ENCODE data around the gene AURKAIP1.

Gene AURKAIP1

DNA sequence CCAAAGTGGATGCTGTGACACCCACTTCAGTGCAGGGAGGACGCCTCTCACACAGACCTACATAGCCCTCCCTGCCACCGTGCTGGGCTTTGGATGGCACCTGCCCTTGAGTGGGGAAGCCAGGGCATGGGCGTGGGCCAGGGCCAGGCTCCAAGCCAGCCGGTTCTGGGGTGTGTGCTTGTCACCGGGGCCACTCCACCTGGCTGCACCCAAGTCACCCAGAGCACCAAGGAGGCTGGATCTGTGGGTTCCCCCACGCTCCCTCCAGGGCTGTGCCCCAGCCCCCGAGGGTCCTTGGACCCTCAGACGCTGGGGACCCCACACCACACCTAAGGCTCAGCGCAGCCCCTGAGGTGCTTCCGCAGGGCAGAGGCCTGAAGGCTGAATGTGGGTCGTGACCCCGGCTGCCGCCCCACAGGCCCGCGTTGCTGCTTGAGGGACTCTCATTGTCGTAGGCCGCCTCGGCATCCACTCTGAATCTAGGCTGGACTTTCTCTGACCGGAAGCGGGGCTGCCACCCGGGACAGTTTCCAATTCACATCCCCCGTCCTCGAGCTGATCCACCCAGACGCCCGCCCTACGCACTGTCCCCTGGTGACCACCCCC is 18.1 kb downstream of the AURKAIP1 start:
- ChIA-PET CTCF (no interaction called here), POLR2A (no interaction called here)
- Histone ChIP-seq H3K9me3 (ENCODE audit: control extremely low read depth in 1 of 5, control insufficient read depth in 4 of 5, insufficient read depth in 2 of 5, low read depth in 1 of 5, low read length in 4 of 5) (peaks cover 0 to 1% (median 0%) of the 10 kb centered on the region in 5 experiments), H3K36me3 (ENCODE audit: control insufficient read depth in 4 of 4, insufficient read depth in 4 of 4, low read length in 3 of 4) (no peaks in the 10 kb centered on the region), H3K27me3 (replicated peaks in 2 of 5; ENCODE audit: control insufficient read depth in 4 of 5, insufficient read depth in 5 of 5, low read length in 4 of 5) (peaks cover 0 to 96% (median 21%) of the 10 kb centered on the region in 5 experiments), H3K27ac (ENCODE audit: insufficient read depth in 1 of 2, low read depth in 1 of 2, low read length in 2 of 2, poor library complexity in 1 of 2, severe bottlenecking in 2 of 2) (no peak overlapping the region), H3K4me3 (ENCODE audit: control insufficient read depth in 1 of 7, extremely low read depth in 1 of 7, insufficient read depth in 4 of 7, low read depth in 2 of 7, low read length in 6 of 7) (no peak overlapping the region), H3K4me1 (ENCODE audit: control extremely low read depth in 1 of 4, control insufficient read depth in 4 of 4, insufficient read depth in 4 of 4, low read length in 3 of 4) (peaks cover 0 to 21% (median 12%) of the 10 kb centered on the region in 4 experiments)
- WGBS (ENCODE audit: insufficient coverage), result 78% methylated on average over 25 of the region's 26 CpGs
- DNase-seq, result no peak

- H3K9me3 ChIP-seq (ENCODE audit: control extremely low read depth in 1 of 5, control insufficient read depth in 4 of 5, insufficient read depth in 2 of 5, low read depth in 1 of 5, low read length in 4 of 5), result peaks cover 0 to 1% (median 0%) of the 10 kb centered on the region in 5 experiments
- CTCF ChIA-PET, result no interaction called here
- no peak for DNase-seq
- POLR2A ChIA-PET, result no interaction called here
- no peak overlapping the region for H3K4me3 ChIP-seq (ENCODE audit: control insufficient read depth in 1 of 7, extremely low read depth in 1 of 7, insufficient read depth in 4 of 7, low read depth in 2 of 7, low read length in 6 of 7)
- no peaks in the 10 kb centered on the region for H3K36me3 ChIP-seq (ENCODE audit: control insufficient read depth in 4 of 4, insufficient read depth in 4 of 4, low read length in 3 of 4)
- H3K27ac ChIP-seq (ENCODE audit: insufficient read depth in 1 of 2, low read depth in 1 of 2, low read length in 2 of 2, poor library complexity in 1 of 2, severe bottlenecking in 2 of 2), result no peak overlapping the region
- 20% methylated on average over 1 of the region's 8 CpGs for WGBS (ENCODE audit: insufficient coverage)
- peaks cover 0 to 95% (median 18%) of the 10 kb centered on the region in 5 experiments for H3K27me3 ChIP-seq (replicated peaks in 2 of 5; ENCODE audit: control insufficient read depth in 4 of 5, insufficient read depth in 5 of 5, low read length in 4 of 5)
- H3K4me1 ChIP-seq (ENCODE audit: control extremely low read depth in 1 of 4, control insufficient read depth in 4 of 4, insufficient read depth in 4 of 4, low read length in 3 of 4), result peaks cover 0 to 23% (median 12%) of the 10 kb centered on the region in 4 experiments
Measured at GRCh38 chr1:1356166-1356795, 18.7 kb downstream of the AURKAIP1 start.

- no peaks in the 10 kb centered on the region for H3K36me3 ChIP-seq (ENCODE audit: control insufficient read depth in 4 of 4, insufficient read depth in 4 of 4, low read length in 3 of 4)
- 2% methylated on average over 22 of the region's 52 CpGs for WGBS (ENCODE audit: insufficient coverage)
- peaks cover 0 to 86% (median 12%) of the 10 kb centered on the region in 5 experiments for H3K27me3 ChIP-seq (replicated peaks in 2 of 5; ENCODE audit: control insufficient read depth in 4 of 5, insufficient read depth in 5 of 5, low read length in 4 of 5)
- ChIA-PET CTCF (no interaction called here), POLR2A (no interaction called here)
- no peak overlapping the region for H3K4me3 ChIP-seq (ENCODE audit: control insufficient read depth in 1 of 7, extremely low read depth in 1 of 7, insufficient read depth in 4 of 7, low read depth in 2 of 7, low read length in 6 of 7)
- peak in 1 of 3 donors; percentile 41 for DNase-seq
- no peak overlapping the region for H3K27ac ChIP-seq (ENCODE audit: insufficient read depth in 1 of 2, low read depth in 1 of 2, low read length in 2 of 2, poor library complexity in 1 of 2, severe bottlenecking in 2 of 2)
- peaks cover 0 to 24% (median 12%) of the 10 kb centered on the region in 4 experiments for H3K4me1 ChIP-seq (ENCODE audit: control extremely low read depth in 1 of 4, control insufficient read depth in 4 of 4, insufficient read depth in 4 of 4, low read length in 3 of 4)
- H3K9me3 ChIP-seq (ENCODE audit: control extremely low read depth in 1 of 5, control insufficient read depth in 4 of 5, insufficient read depth in 2 of 5, low read depth in 1 of 5, low read length in 4 of 5), result no peaks in the 10 kb centered on the region
Measured at GRCh38 chr1:1355416-1355815, 19.6 kb downstream of the AURKAIP1 start.

- ChIA-PET POLR2A (interaction anchor here (1.4 kb wide), 1 partner anchor 16 kb away, joined by 3 read pairs; no protein-coding TSS in a partner anchor), CTCF (interaction anchor here (3.5 kb wide), 1 partner anchor 17 kb away, joined by 27 read pairs; no protein-coding TSS in a partner anchor)
- Histone ChIP-seq H3K27me3 (replicated peaks in 2 of 5; ENCODE audit: control insufficient read depth in 4 of 5, insufficient read depth in 5 of 5, low read length in 4 of 5) (peaks cover 0 to 79% (median 9%) of the 10 kb centered on the region in 5 experiments), H3K36me3 (ENCODE audit: control insufficient read depth in 4 of 4, insufficient read depth in 4 of 4, low read length in 3 of 4) (no peaks in the 10 kb centered on the region), H3K4me3 (ENCODE audit: control insufficient read depth in 1 of 7, extremely low read depth in 1 of 7, insufficient read depth in 4 of 7, low read depth in 2 of 7, low read length in 6 of 7) (peak overlapping the region in 1 of 7 experiments; percentile 11), H3K9me3 (ENCODE audit: control extremely low read depth in 1 of 5, control insufficient read depth in 4 of 5, insufficient read depth in 2 of 5, low read depth in 1 of 5, low read length in 4 of 5) (no peaks in the 10 kb centered on the region), H3K27ac (ENCODE audit: insufficient read depth in 1 of 2, low read depth in 1 of 2, low read length in 2 of 2, poor library complexity in 1 of 2, severe bottlenecking in 2 of 2) (no peak overlapping the region), H3K4me1 (ENCODE audit: control extremely low read depth in 1 of 4, control insufficient read depth in 4 of 4, insufficient read depth in 4 of 4, low read length in 3 of 4) (peaks cover 0 to 24% (median 13%) of the 10 kb centered on the region in 4 experiments)
- 21% methylated on average over 85 of the region's 116 CpGs for WGBS (ENCODE audit: insufficient coverage)
- DNase-seq, result no peak
Measured at GRCh38 chr1:1354271-1355247, 20.4 kb downstream of the AURKAIP1 start.

- DNase-seq, result no peak
- H3K27ac ChIP-seq (ENCODE audit: insufficient read depth in 1 of 2, low read depth in 1 of 2, low read length in 2 of 2, poor library complexity in 1 of 2, severe bottlenecking in 2 of 2), result no peak overlapping the region
- no peaks in the 10 kb centered on the region for H3K36me3 ChIP-seq (ENCODE audit: control insufficient read depth in 4 of 4, insufficient read depth in 4 of 4, low read length in 3 of 4)
- H3K4me3 ChIP-seq (ENCODE audit: control insufficient read depth in 1 of 7, extremely low read depth in 1 of 7, insufficient read depth in 4 of 7, low read depth in 2 of 7, low read length in 6 of 7), result no peak overlapping the region
- H3K27me3 ChIP-seq (replicated peaks in 2 of 5; ENCODE audit: control insufficient read depth in 4 of 5, insufficient read depth in 5 of 5, low read length in 4 of 5), result peaks cover 0 to 69% (median 8%) of the 10 kb centered on the region in 5 experiments
- peaks cover 0 to 27% (median 15%) of the 10 kb centered on the region in 4 experiments for H3K4me1 ChIP-seq (ENCODE audit: control extremely low read depth in 1 of 4, control insufficient read depth in 4 of 4, insufficient read depth in 4 of 4, low read length in 3 of 4)
- no peaks in the 10 kb centered on the region for H3K9me3 ChIP-seq (ENCODE audit: control extremely low read depth in 1 of 5, control insufficient read depth in 4 of 5, insufficient read depth in 2 of 5, low read depth in 1 of 5, low read length in 4 of 5)
- CTCF ChIA-PET, result interaction anchor here (1.3 to 3.5 kb wide), 2 partner anchors 18 to 20 kb away, joined by 5 to 27 read pairs; no protein-coding TSS in a partner anchor
- POLR2A ChIA-PET, result interaction anchor here (1.4 kb wide), 1 partner anchor 17 kb away, joined by 3 read pairs; no protein-coding TSS in a partner anchor
- 24% methylated on average over 17 of the region's 28 CpGs for WGBS (ENCODE audit: insufficient coverage)
Measured at GRCh38 chr1:1353389-1354151, 21.4 kb downstream of the AURKAIP1 start.

- H3K27me3 ChIP-seq (replicated peaks in 2 of 5; ENCODE audit: control insufficient read depth in 4 of 5, insufficient read depth in 5 of 5, low read length in 4 of 5), result peaks cover 0 to 62% (median 8%) of the 10 kb centered on the region in 5 experiments
- no peak overlapping the region for H3K4me3 ChIP-seq (ENCODE audit: control insufficient read depth in 1 of 7, extremely low read depth in 1 of 7, insufficient read depth in 4 of 7, low read depth in 2 of 7, low read length in 6 of 7)
- 41% methylated on average over 4 of the region's 5 CpGs for WGBS (ENCODE audit: insufficient coverage)
- no peaks in the 10 kb centered on the region for H3K9me3 ChIP-seq (ENCODE audit: control extremely low read depth in 1 of 5, control insufficient read depth in 4 of 5, insufficient read depth in 2 of 5, low read depth in 1 of 5, low read length in 4 of 5)
- H3K36me3 ChIP-seq (ENCODE audit: control insufficient read depth in 4 of 4, insufficient read depth in 4 of 4, low read length in 3 of 4), result no peaks in the 10 kb centered on the region
- ChIA-PET POLR2A (no interaction called here), CTCF (interaction anchor here (1.3 to 3.5 kb wide), 2 partner anchors 18 to 21 kb away, joined by 5 to 27 read pairs; no protein-coding TSS in a partner anchor)
- H3K4me1 ChIP-seq (ENCODE audit: control extremely low read depth in 1 of 4, control insufficient read depth in 4 of 4, insufficient read depth in 4 of 4, low read length in 3 of 4), result peaks cover 0 to 30% (median 19%) of the 10 kb centered on the region in 4 experiments
- H3K27ac ChIP-seq (ENCODE audit: insufficient read depth in 1 of 2, low read depth in 1 of 2, low read length in 2 of 2, poor library complexity in 1 of 2, severe bottlenecking in 2 of 2), result no peak overlapping the region
- DNase-seq, result no peak
Measured at GRCh38 chr1:1352786-1353388, 22.1 kb downstream of the AURKAIP1 start.

Data from common myeloid progenitor, CD34-positive (primary cell).